DMS153 treated with DMSO at 0.1 percent for 48 hours (cell line): ENCODE results near the gene CHPF2.
A peak's percentile ranks its signal among the peaks of the same experiment; 100 is the strongest.

ENCODE experiments used
- DNase-seq: peaks from one replicate; lab custom pipeline; 2025; ENCODE audit not compliant: unreplicated experiment; lab: John Stamatoyannopoulos, UW

Gene CHPF2

GRCh38 chr7:151232917-151233701 is 826 bp downstream of the CHPF2 start:
- DNase-seq: no peak

- no peak for DNase-seq
Measured at GRCh38 chr7:151233804-151234203, 1.5 kb downstream of the CHPF2 start.

GRCh38 chr7:151235091-151235787 is 3.0 kb downstream of the CHPF2 start:
- DNase-seq: no peak

- no peak for DNase-seq
Measured at GRCh38 chr7:151236406-151236805, 4.1 kb downstream of the CHPF2 start.

- no peak for DNase-seq
Measured at GRCh38 chr7:151237244-151238189, 5.2 kb downstream of the CHPF2 start.

GRCh38 chr7:151238190-151238810 is 6.0 kb downstream of the CHPF2 start:
- no peak for DNase-seq

- no peak for DNase-seq
Measured at GRCh38 chr7:151238924-151239836, 6.9 kb downstream of the CHPF2 start.

- no peak for DNase-seq
Measured at GRCh38 chr7:151239837-151240459, 7.7 kb downstream of the CHPF2 start.

- no peak for DNase-seq
Measured at GRCh38 chr7:151240536-151240935, 8.3 kb downstream of the CHPF2 start.

- DNase-seq: no peak
Measured at GRCh38 chr7:151240942-151241754, 8.9 kb downstream of the CHPF2 start.

GRCh38 chr7:151241755-151242096 is 9.4 kb downstream of the CHPF2 start:
- DNase-seq: no peak

- DNase-seq: no peak
Measured at GRCh38 chr7:151242159-151243044, 10.1 kb downstream of the CHPF2 start.

GRCh38 chr7:151243045-151243349 is 10.7 kb downstream of the CHPF2 start:
- no peak for DNase-seq

- DNase-seq: no peak
Measured at GRCh38 chr7:151243408-151244195, 11.3 kb downstream of the CHPF2 start.

GRCh38 chr7:151244196-151244840 is 12.0 kb downstream of the CHPF2 start:
- peak; percentile 57 for DNase-seq

GRCh38 chr7:151244841-151245346 is 12.6 kb downstream of the CHPF2 start:
- no peak for DNase-seq
